Activated CD4-positive, alpha-beta T cell treated with anti-CD3 and anti-CD28 coated beads, Interleukin-2, amount 10 ng/mL, durations not matched to agents 24 days and 14 days (primary cell): Measurements from ENCODE around the gene ATOSA. TPM values are rescaled to one million over a fixed set of nuclear protein-coding genes. Genes with fewer than 3 reads are reported as not detected.
A peak's percentile ranks its signal among the peaks of the same experiment; 100 is the strongest.

Source experiments
- DNase-seq: peaks from one replicate; pipeline ENCODE4 v3.0.0; 2022
- H3K27ac Mint-ChIP-seq: one replicate; pipeline ENCODE4 v1.8.0; 2022; ENCODE audit warnings: mild to moderate bottlenecking, mixed read lengths
- H3K27me3 Mint-ChIP-seq: one replicate; pipeline ENCODE4 v1.8.0; 2022; ENCODE audit warnings: mixed read lengths
- H3K36me3 Mint-ChIP-seq: one replicate; pipeline ENCODE4 v1.8.0; 2022; ENCODE audit warnings: low read depth, mild to moderate bottlenecking, mixed read lengths
- H3K4me1 Mint-ChIP-seq: one replicate; pipeline ENCODE4 v1.8.0; 2021; ENCODE audit warnings: mixed read lengths
- H3K4me3 Mint-ChIP-seq: one replicate; pipeline ENCODE4 v1.8.0; 2022; ENCODE audit warnings: mild to moderate bottlenecking, moderate library complexity, mixed read lengths
- H3K9me3 Mint-ChIP-seq: one replicate; pipeline ENCODE4 v1.8.0; 2021; ENCODE audit warnings: mixed read lengths
- intact Hi-C: fragments of 100-400 bp; cut with micrococcal nuclease; formaldehyde crosslinking; loops from one replicate; pipeline ENCODE4 v1.15.1; 2023
- total RNA-seq: library from RNA; stranded (reverse); gene quantifications from 2 replicates; pipeline ENCODE4 v1.2.3, GENCODE V29; 2022

The ATOSA gene
- total RNA-seq, result 9.3 and 13.4 TPM in 2 replicates

DNA sequence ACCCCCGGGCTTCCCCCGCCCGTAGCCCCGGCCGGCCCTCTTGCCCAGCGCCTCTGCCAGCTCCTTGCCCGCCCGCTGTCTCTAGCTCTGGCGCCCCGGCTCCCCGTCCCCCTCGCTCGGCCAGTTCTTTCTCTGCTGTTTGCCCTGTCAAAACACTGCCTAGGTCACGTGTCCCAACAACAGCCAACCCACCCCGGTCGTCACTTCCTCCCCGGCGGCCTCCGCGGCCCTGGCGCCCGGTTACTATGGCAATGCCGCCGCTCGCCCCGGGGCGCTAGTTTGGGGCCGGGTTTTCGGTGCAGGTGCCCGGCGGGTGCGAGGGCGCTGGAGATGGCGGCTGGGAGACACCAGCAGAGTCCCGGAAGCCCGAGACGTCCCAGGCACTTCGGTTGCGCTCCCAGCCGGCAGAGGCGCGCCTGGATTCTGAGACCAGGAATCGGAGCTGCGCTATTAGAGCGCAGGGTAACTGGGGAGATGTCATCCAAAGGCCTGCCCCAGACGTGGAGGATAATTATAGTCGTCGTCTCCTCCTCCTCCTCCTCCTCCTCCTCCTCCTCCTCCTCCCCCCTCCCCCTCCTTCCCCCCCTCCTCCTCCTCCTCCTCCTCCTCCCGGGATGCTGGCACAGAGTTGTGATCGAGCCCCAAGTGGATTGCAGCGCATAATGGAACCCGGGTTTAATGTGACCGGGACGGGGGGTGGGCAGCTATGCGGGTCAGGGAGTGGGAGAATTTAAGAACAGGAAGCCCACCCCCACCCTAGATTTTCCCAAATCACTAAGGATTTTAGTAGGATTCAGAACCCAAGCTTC is at the start of gene ATOSA:
Gene ATOSA, minus strand, starts transcription at position 157 of the 809 bp plus-strand sequence. CDS start 1,367 bp downstream, outside the sequence.
- Mint-ChIP-seq H3K36me3 (peaks cover 11% of the 10 kb centered on the region), H3K4me1 (peaks cover 31% of the 10 kb centered on the region), H3K9me3 (no peaks in the 10 kb centered on the region), H3K4me3 (peak within 1 kb of the TSS; percentile 98), H3K27ac (peak within 1 kb of the TSS; percentile 99), H3K27me3 (peaks cover 6% of the 10 kb centered on the region)
- intact Hi-C loops, result loop anchor here (1.0 to 5.0 kb wide), 8 partner anchors 21 to 707 kb away; partner anchors contain the start of genes ARPP19, LEO1 and MYO5A
- peak; percentile 98 for DNase-seq

GRCh38 chr15:52728899-52729298 is 49.7 kb upstream of the ATOSA start:
- Mint-ChIP-seq H3K4me1 (peaks cover 26% of the 10 kb centered on the region), H3K9me3 (no peaks in the 10 kb centered on the region), H3K4me3 (no peak overlapping the region), H3K36me3 (no peaks in the 10 kb centered on the region), H3K27ac (peak overlapping the region; percentile 10), H3K27me3 (peaks cover 4% of the 10 kb centered on the region)
- no peak for DNase-seq
- intact Hi-C loops, result no loop called here

DNA sequence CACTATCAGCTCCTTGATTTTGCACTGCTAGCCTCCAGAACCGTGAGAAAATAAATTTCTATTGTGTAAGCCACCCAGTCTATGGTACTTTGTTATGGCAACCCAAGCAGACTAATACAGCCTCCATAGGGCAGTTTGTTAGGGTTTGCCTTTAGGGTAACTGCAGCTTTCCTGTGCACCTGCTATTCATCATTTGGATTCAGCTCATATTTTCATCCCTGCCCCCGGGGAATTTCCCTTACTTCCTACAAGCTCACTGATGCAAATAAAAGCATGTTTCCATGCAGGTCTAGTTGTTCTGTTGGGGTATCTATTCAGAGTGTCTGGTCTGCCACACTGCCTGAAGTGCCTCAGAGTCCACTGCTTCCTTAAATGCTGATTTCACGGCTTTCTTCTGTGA is 48.6 kb upstream of the ATOSA start:
- Mint-ChIP-seq H3K4me1 (peaks cover 17% of the 10 kb centered on the region), H3K9me3 (no peaks in the 10 kb centered on the region), H3K27ac (no peak overlapping the region), H3K4me3 (no peak overlapping the region), H3K36me3 (no peaks in the 10 kb centered on the region), H3K27me3 (peaks cover 6% of the 10 kb centered on the region)
- intact Hi-C loops, result no loop called here
- DNase-seq, result no peak

DNA sequence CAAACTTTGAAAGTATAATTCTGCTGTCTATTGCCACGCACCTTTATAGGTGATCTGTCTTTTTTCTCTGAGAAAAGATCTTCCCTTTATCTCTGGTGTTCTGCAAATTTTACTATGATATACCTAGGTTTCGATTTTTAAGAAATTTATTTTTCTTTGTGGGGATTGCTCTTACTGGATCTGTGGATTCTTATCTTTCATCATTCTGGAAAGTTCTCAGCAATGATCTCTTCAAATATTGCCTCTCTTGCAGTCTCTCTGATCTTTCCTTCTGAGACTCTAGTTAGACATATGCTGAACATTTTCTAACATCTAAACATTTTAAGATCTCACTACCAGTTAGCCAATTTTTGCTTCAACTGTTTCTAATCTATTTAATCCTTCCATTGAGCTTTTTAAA is 47.0 kb upstream of the ATOSA start:
- H3K4me1 Mint-ChIP-seq, result peaks cover 16% of the 10 kb centered on the region
- no peak overlapping the region for H3K27ac Mint-ChIP-seq

GRCh38 chr15:52718551-52718950 is 39.4 kb upstream of the ATOSA start:
- Mint-ChIP-seq H3K4me1 (no peaks in the 10 kb centered on the region), H3K36me3 (no peaks in the 10 kb centered on the region), H3K27ac (no peak overlapping the region), H3K27me3 (peaks cover 11% of the 10 kb centered on the region), H3K9me3 (no peaks in the 10 kb centered on the region), H3K4me3 (no peak overlapping the region)
- intact Hi-C loops, result no loop called here
- DNase-seq, result no peak

More for the DNA sequence above, 47.0 kb upstream of the ATOSA start:
- Mint-ChIP-seq H3K9me3 (no peaks in the 10 kb centered on the region), H3K27me3 (peaks cover 6% of the 10 kb centered on the region), H3K36me3 (no peaks in the 10 kb centered on the region), H3K4me3 (no peak overlapping the region)
- no peak for DNase-seq
- intact Hi-C loops, result no loop called here

DNA sequence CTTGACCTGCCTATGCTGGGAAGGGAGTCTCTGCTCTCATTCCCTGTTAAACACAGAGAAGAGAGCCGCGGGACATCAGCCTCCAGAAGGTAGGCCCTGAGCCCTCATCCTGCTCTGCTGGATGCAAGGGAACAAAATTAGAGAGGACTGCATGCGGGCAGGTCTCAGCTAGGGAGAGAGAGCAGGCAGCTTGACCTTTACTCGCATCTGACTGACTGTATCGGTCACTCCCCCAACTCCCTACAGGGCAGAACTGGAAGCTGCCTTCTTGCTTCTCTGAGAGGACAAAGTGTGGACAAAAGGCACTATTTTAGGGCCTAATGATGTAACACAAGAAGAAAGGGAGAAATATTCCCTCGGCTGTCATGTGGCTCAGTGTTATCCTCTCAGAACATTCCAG is 38.7 kb upstream of the ATOSA start:
- Mint-ChIP-seq H3K36me3 (no peaks in the 10 kb centered on the region), H3K4me1 (no peaks in the 10 kb centered on the region), H3K9me3 (no peaks in the 10 kb centered on the region), H3K27me3 (peaks cover 10% of the 10 kb centered on the region), H3K27ac (no peak overlapping the region), H3K4me3 (no peak overlapping the region)
- DNase-seq, result no peak
- intact Hi-C loops, result no loop called here

GRCh38 chr15:52717481-52717880 is 38.3 kb upstream of the ATOSA start:
- H3K9me3 Mint-ChIP-seq, result no peaks in the 10 kb centered on the region
- no peaks in the 10 kb centered on the region for H3K4me1 Mint-ChIP-seq
- no peak overlapping the region for H3K4me3 Mint-ChIP-seq
- DNase-seq, result no peak
- H3K36me3 Mint-ChIP-seq, result no peaks in the 10 kb centered on the region
- H3K27ac Mint-ChIP-seq, result no peak overlapping the region
- H3K27me3 Mint-ChIP-seq, result peaks cover 11% of the 10 kb centered on the region
- intact Hi-C loops, result no loop called here

DNA sequence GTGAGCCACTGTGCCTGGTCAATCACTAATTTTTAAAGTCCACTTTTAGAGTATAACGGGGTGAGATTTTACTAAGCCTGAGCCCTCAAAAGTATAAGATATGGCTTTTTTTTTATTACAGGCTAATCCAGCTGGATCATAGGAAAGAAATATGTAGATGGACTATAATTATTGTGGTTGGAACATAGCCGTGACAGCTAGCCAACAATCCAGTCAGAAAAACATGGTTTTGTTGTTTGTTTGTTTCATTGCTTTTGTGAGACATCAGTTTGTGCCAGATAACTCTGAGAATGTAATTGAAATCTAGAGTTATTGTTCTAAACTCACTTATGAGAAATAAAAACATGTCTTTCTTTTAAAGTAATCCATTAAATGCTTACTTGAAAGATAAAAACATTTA is 37.3 kb upstream of the ATOSA start:
- H3K27ac Mint-ChIP-seq, result no peak overlapping the region
- H3K36me3 Mint-ChIP-seq, result no peaks in the 10 kb centered on the region
- no peak for DNase-seq
- H3K9me3 Mint-ChIP-seq, result no peaks in the 10 kb centered on the region
- intact Hi-C loops, result no loop called here
- no peak overlapping the region for H3K4me3 Mint-ChIP-seq
- no peaks in the 10 kb centered on the region for H3K4me1 Mint-ChIP-seq
- H3K27me3 Mint-ChIP-seq, result peaks cover 16% of the 10 kb centered on the region

GRCh38 chr15:52715411-52715810 is 36.2 kb upstream of the ATOSA start:
- Mint-ChIP-seq H3K27ac (no peak overlapping the region), H3K9me3 (no peaks in the 10 kb centered on the region), H3K27me3 (peaks cover 13% of the 10 kb centered on the region), H3K4me1 (peaks cover 2% of the 10 kb centered on the region), H3K4me3 (no peak overlapping the region), H3K36me3 (no peaks in the 10 kb centered on the region)
- no peak for DNase-seq
- intact Hi-C loops, result no loop called here

DNA sequence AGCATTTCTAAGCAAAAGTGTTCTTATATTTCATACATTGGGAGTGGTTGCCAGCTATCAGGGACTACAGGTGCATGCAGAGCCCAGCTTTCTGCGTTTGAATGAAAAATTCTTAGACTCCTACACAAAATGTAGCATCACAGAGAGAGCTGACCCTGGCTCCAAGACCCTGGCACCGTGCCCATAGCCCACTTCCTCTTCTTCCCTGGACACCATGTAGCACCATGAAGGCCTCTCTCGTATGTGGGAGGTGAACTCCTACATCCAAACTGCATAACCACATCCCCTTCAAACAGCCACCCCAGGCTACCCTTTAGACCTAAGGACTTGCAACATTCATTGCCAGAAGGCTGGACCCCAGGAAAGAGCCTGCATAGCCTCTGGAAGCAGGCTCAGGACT is 35.8 kb upstream of the ATOSA start:
- no peak overlapping the region for H3K4me3 Mint-ChIP-seq
- peaks cover 12% of the 10 kb centered on the region for H3K27me3 Mint-ChIP-seq
- H3K27ac Mint-ChIP-seq, result no peak overlapping the region
- intact Hi-C loops, result no loop called here
- H3K9me3 Mint-ChIP-seq, result no peaks in the 10 kb centered on the region
- peaks cover 3% of the 10 kb centered on the region for H3K4me1 Mint-ChIP-seq
- H3K36me3 Mint-ChIP-seq, result no peaks in the 10 kb centered on the region
- no peak for DNase-seq

DNA sequence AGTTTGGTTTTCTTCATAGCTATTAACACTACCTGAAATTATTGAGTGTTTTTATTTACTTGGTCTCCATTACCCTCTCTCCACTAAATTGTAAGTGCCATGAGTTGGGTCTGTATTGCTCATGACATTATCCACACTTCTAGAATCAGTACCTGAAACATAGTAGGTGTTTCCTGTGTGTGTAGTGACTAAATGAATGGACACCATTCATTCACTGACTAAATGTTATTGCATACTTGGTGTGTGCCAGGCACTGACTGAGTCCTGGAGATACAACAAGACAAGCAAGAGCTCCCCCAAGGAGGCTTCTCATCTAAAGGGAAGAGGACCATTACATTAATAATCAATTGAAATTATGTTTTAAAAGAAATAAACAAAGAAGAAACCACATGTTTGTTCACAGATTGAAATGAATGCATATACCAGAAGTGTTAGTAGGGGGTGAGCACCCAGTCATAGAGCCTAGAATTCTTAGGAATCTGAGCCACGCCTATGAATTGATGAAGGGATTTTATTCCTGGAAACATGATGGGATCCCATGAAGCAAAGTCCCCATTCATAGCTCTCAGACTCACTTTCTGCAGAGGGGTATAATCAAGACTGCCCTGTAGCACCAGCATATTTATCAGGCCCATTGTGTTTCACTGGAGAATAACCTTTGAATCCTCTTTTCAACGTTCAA is 31.7 kb upstream of the ATOSA start:
- no peak for DNase-seq
- H3K4me3 Mint-ChIP-seq, result no peak overlapping the region
- no peak overlapping the region for H3K27ac Mint-ChIP-seq
- H3K27me3 Mint-ChIP-seq, result peaks cover 22% of the 10 kb centered on the region
- no peaks in the 10 kb centered on the region for H3K9me3 Mint-ChIP-seq
- H3K36me3 Mint-ChIP-seq, result no peaks in the 10 kb centered on the region
- H3K4me1 Mint-ChIP-seq, result peaks cover 3% of the 10 kb centered on the region
- intact Hi-C loops, result no loop called here

DNA sequence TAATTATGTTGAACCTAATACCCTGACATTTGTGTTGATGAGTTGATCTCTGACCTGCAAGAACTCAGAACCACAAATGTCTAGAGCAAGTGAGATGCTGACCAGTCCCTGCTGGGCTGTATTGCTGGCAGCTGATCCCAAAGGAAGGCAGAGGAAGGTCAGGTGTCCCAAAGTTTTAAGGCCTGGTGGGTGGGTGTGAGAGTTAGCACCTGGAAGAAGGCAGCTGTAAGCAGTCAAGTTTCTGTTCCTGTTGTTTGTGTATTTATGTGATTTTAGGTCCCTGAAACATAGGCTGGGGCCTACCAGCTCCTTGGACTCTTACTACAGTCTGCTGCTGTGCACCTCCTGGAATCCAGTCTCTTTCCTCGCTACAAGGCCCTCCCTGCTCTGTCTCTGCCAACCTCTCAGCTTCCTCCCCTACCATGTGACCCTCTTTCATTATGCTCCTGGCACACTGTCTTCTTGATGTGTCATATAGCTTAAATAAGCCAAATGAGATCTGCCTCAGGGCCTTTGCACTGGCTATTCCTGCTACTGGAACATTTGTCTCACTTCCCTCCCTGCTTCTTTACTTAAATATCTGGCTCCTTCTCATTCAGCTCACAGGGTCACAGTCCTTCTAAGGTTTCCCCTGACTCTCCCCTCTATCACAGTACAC is 31.0 kb upstream of the ATOSA start:
- Mint-ChIP-seq H3K36me3 (no peaks in the 10 kb centered on the region), H3K9me3 (no peaks in the 10 kb centered on the region), H3K4me3 (no peak overlapping the region), H3K4me1 (peaks cover 3% of the 10 kb centered on the region), H3K27ac (no peak overlapping the region), H3K27me3 (peaks cover 24% of the 10 kb centered on the region)
- intact Hi-C loops, result no loop called here
- no peak for DNase-seq

DNA sequence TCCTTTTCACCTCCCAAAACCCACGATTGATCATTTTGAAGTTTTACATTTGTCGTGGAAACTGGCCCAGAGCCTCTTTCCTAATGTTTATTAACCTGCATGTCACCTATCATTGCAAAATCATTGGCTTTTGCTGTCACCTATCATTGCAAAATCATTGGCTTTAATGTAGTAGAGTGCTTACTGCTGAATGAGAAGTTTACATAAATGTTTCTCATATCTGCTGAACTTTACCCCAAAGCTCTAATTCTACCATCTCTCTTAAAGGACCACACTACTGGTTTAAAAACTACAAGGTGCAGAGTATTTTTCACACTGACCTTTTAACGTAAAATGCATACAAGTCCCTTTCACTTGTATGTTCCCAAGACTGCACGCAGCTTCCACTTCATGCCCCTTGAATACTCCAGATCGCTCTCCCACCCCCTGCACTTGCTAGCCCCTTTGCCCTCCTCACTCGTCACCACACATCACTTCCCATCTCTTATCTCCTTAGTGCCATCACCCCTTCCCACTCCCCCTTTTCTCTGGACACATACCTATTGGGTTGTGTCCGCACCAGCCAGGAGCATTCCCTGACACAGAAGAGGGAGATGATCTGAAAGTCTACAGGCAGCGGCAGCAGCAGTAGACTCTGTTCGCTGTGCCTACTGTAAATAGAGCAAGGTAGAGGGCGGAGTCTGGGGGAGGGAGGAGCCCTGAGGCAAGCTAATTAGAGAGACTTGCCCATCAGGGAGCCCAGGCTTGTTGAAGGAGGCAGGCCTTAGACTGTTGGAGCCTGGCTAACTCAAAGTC is 30.2 kb upstream of the ATOSA start:
- H3K4me3 Mint-ChIP-seq, result no peak overlapping the region
- no peaks in the 10 kb centered on the region for H3K36me3 Mint-ChIP-seq
- no peak overlapping the region for H3K27ac Mint-ChIP-seq
- intact Hi-C loops, result no loop called here
- H3K27me3 Mint-ChIP-seq, result peaks cover 24% of the 10 kb centered on the region
- H3K4me1 Mint-ChIP-seq, result peaks cover 3% of the 10 kb centered on the region
- no peaks in the 10 kb centered on the region for H3K9me3 Mint-ChIP-seq
- no peak for DNase-seq
